GM23338 (cell line): Measurements from ENCODE around the gene CDH4. TPM values are rescaled to one million over a fixed set of nuclear protein-coding genes. Genes with fewer than 3 reads are reported as not detected.

ENCODE experiments used
- ATAC-seq: fragments of 200-7000 bp; cut with Tn5 transposase; 3 replicates; pipeline ENCODE4 v1.9.1; 2020
- DNase-seq: peaks from one replicate; pipeline ENCODE4 v3.0.0-alpha.2; 2015; ENCODE audit warnings: low spot score
- H2AFZ ChIP-seq: fragments of 200-600 bp; sonication (generic); 2 replicates; pipeline ENCODE4 v1.8.0; 2016; ENCODE audit warnings: antibody characterized with exemption, mild to moderate bottlenecking, moderate library complexity
- H3F3A ChIP-seq: fragments of 200-600 bp; sonication (generic); replicated peaks from 2 replicates; pipeline ENCODE4 v1.8.0; 2017; ENCODE audit warnings: antibody characterized with exemption, mixed run types, low read depth
- H3K27ac ChIP-seq: fragments of 200-600 bp; sonication (generic); 2 replicates; pipeline ENCODE4 v1.6.1; 2016; ENCODE audit warnings: low read depth
- H3K27me3 ChIP-seq: fragments of 200-600 bp; sonication (generic); 2 replicates; pipeline ENCODE4 v1.8.0; 2016; ENCODE audit warnings: mild to moderate bottlenecking, mixed run types, moderate library complexity; ENCODE audit not compliant: insufficient read depth
- H3K36me3 ChIP-seq: fragments of 200-600 bp; sonication (generic); 2 replicates; pipeline ENCODE4 v1.8.0; 2016; ENCODE audit warnings: mild to moderate bottlenecking; ENCODE audit not compliant: insufficient read depth
- H3K4me1 ChIP-seq: fragments of 200-600 bp; sonication (generic); 2 replicates; pipeline ENCODE4 v1.8.0; 2016; ENCODE audit warnings: mild to moderate bottlenecking, moderate library complexity; ENCODE audit not compliant: insufficient read depth
- H3K4me2 ChIP-seq: fragments of 200-600 bp; sonication (generic); 2 replicates; pipeline ENCODE4 v1.7.1; 2017; ENCODE audit warnings: mixed run types
- H3K4me3 ChIP-seq: fragments of 200-600 bp; sonication (generic); 2 replicates; pipeline ENCODE4 v1.6.1; 2016; ENCODE audit warnings: mixed run types
- H3K79me2 ChIP-seq: fragments of 200-600 bp; sonication (generic); replicated peaks from 2 replicates; pipeline ENCODE4 v1.8.0; 2017; ENCODE audit warnings: mild to moderate bottlenecking; ENCODE audit not compliant: insufficient read depth
- H3K9me2 ChIP-seq: fragments of 200-600 bp; sonication (generic); 2 replicates; pipeline ENCODE4 v1.8.0; 2017; ENCODE audit not compliant: insufficient read depth
- H4K20me1 ChIP-seq: fragments of 200-600 bp; sonication (generic); replicated peaks from 2 replicates; pipeline ENCODE4 v1.8.0; 2017; ENCODE audit warnings: mild to moderate bottlenecking; ENCODE audit not compliant: insufficient read depth
- H3K27ac Mint-ChIP-seq: 2 replicates; pipeline ENCODE4 v1.8.0; 2020; ENCODE audit warnings: inconsistent platforms, mild to moderate bottlenecking, moderate library complexity, mixed read lengths
- H3K27me3 Mint-ChIP-seq: 3 replicates; pipeline ENCODE4 v1.8.0; 2022; ENCODE audit warnings: low read depth, mild to moderate bottlenecking, moderate library complexity, mixed read lengths, inconsistent platforms; ENCODE audit not compliant: insufficient read depth, poor library complexity
- H3K36me3 Mint-ChIP-seq: 3 replicates; pipeline ENCODE4 v1.8.0; 2021; ENCODE audit warnings: low read depth, mild to moderate bottlenecking, inconsistent platforms, moderate library complexity, mixed read lengths
- H3K4me1 Mint-ChIP-seq: 3 replicates; pipeline ENCODE4 v1.8.0; 2020; ENCODE audit warnings: mild to moderate bottlenecking, inconsistent platforms, mixed read lengths
- H3K4me3 Mint-ChIP-seq: 3 replicates; pipeline ENCODE4 v1.8.0; 2021; ENCODE audit warnings: moderate library complexity, mild to moderate bottlenecking, inconsistent platforms, mixed read lengths
- H3K9me3 Mint-ChIP-seq: 3 replicates; pipeline ENCODE4 v1.8.0; 2020; ENCODE audit warnings: moderate library complexity, mild to moderate bottlenecking, inconsistent platforms, mixed read lengths
- CREB1 ChIP-seq: fragments of 250-450 bp; sonication (Bioruptor Pico); IDR thresholded peaks from 2 replicates; pipeline ENCODE4 v1.5.0; 2020; ENCODE audit warnings: low read depth, mild to moderate bottlenecking, moderate library complexity
- CTCF ChIP-seq, 2 experiments: fragments of 200-600 bp in 1 of 2; sonication (generic) in 1 of 2; conservative IDR thresholded peaks; 2 replicates each; pipeline versions ENCODE4 v1.5.1 to v1.6.1; 2016 to 2017; ENCODE audit warnings: antibody characterized with exemption in 2 of 2, low read depth in 2 of 2, mild to moderate bottlenecking in 2 of 2, moderate library complexity in 1 of 2
- ETS1 ChIP-seq: IDR thresholded peaks from 2 replicates; pipeline ENCODE4 v1.6.1; 2016; ENCODE audit warnings: antibody characterized with exemption
- NANOG ChIP-seq: IDR thresholded peaks from 2 replicates; pipeline ENCODE4 v1.6.1; 2016; ENCODE audit warnings: antibody characterized with exemption, borderline replicate concordance
- ZNF114 ChIP-seq: fragments of 250-450 bp; sonication (Bioruptor Pico); IDR thresholded peaks from 2 replicates; pipeline ENCODE4 v1.5.0; 2020; ENCODE audit warnings: mild to moderate bottlenecking, moderate library complexity
- ZNF462 ChIP-seq: fragments of 250-450 bp; sonication (Bioruptor Pico); IDR thresholded peaks from 2 replicates; pipeline ENCODE4 v1.5.0; 2020; ENCODE audit warnings: mild to moderate bottlenecking, moderate library complexity
- polyA plus RNA-seq: library from polyadenylated mRNA; unstranded; fragments of >200 nt; fragmentation: Nextera tagmentation; extraction: Ambion mirVana; gene quantifications from 2 replicates; pipeline ENCODE4 v1.2.1, GENCODE V29; 2016
- total RNA-seq: library from RNA; depleted of rRNA; stranded (reverse); fragments of >200 nt; shearing (Covaris generic); gene quantifications from 2 replicates; pipeline ENCODE4 v1.2.3, GENCODE V29; 2014
- TF ChIP-seq, protein P1 (sequence below): IDR thresholded peaks from one replicate; pipeline ENCODE4 v1.6.1; 2018; ENCODE audit warnings: antibody characterized with exemption; ENCODE audit not compliant: unreplicated experiment

CDH4 gene
- total and polyA plus RNA-seq, 2 experiments from 2014 or later, result 1.2 to 4.2 TPM

- H3K79me2 ChIP-seq, result no peaks in the 10 kb centered on the region
- Mint-ChIP-seq H3K27me3 (peaks cover 4% of the 10 kb centered on the region), H3K9me3 (no peaks in the 10 kb centered on the region), H3K4me3 (no peak overlapping the region), H3K4me1 (no peaks in the 10 kb centered on the region), H3K36me3 (no peaks in the 10 kb centered on the region), H3K27ac (no peak overlapping the region)
- DNase-seq, result no peak
- no peaks in the 10 kb centered on the region for H3K4me1 ChIP-seq
- no peak overlapping the region for H2AFZ ChIP-seq
- H3K9me2 ChIP-seq, result no peaks in the 10 kb centered on the region
- H3K4me3 ChIP-seq, result no peak overlapping the region
- H3K27ac ChIP-seq, result no peak overlapping the region
- no peaks in the 10 kb centered on the region for H3F3A ChIP-seq
- H4K20me1 ChIP-seq, result no peaks in the 10 kb centered on the region
- no peaks in the 10 kb centered on the region for H3K27me3 ChIP-seq
- H3K36me3 ChIP-seq, result no peaks in the 10 kb centered on the region
- TF ChIP-seq CREB1 (no peak), CTCF (conservative IDR thresholded peaks at IDR 0.05; ENCODE audit: low read depth in 2 of 2) (0 out of 4 replicates have a peak, but pooled peaks of 1 of the 2 experiments have one; percentile 8)
- H3K4me2 ChIP-seq, result no peak overlapping the region
- no peak for ATAC-seq
Measured at GRCh38 chr20:61901392-61902220, 649.5 kb downstream of the CDH4 start.

GRCh38 chr20:61902221-61902869 is 650.3 kb downstream of the CDH4 start:
- no peaks in the 10 kb centered on the region for H4K20me1 ChIP-seq
- no peaks in the 10 kb centered on the region for H3K36me3 ChIP-seq
- Mint-ChIP-seq H3K9me3 (no peaks in the 10 kb centered on the region), H3K27me3 (peaks cover under 1% of the 10 kb centered on the region), H3K36me3 (no peaks in the 10 kb centered on the region), H3K4me1 (no peaks in the 10 kb centered on the region), H3K4me3 (no peak overlapping the region), H3K27ac (no peak overlapping the region)
- no peaks in the 10 kb centered on the region for H3K27me3 ChIP-seq
- H3K27ac ChIP-seq, result no peak overlapping the region
- H3K9me2 ChIP-seq, result no peaks in the 10 kb centered on the region
- no peak for ATAC-seq
- no peaks in the 10 kb centered on the region for H3K79me2 ChIP-seq
- no peak overlapping the region for H3K4me2 ChIP-seq
- no peaks in the 10 kb centered on the region for H3F3A ChIP-seq
- no peak for DNase-seq
- H2AFZ ChIP-seq, result no peak overlapping the region
- H3K4me3 ChIP-seq, result no peak overlapping the region
- no peaks in the 10 kb centered on the region for H3K4me1 ChIP-seq
- TF ChIP-seq ZNF462 (CRISPR knock-in tag) (no peak), NANOG (no peak), ZNF114 (CRISPR knock-in tag) (no peak), ETS1 (no peak)
- TF ChIP-seq, protein P1, sequence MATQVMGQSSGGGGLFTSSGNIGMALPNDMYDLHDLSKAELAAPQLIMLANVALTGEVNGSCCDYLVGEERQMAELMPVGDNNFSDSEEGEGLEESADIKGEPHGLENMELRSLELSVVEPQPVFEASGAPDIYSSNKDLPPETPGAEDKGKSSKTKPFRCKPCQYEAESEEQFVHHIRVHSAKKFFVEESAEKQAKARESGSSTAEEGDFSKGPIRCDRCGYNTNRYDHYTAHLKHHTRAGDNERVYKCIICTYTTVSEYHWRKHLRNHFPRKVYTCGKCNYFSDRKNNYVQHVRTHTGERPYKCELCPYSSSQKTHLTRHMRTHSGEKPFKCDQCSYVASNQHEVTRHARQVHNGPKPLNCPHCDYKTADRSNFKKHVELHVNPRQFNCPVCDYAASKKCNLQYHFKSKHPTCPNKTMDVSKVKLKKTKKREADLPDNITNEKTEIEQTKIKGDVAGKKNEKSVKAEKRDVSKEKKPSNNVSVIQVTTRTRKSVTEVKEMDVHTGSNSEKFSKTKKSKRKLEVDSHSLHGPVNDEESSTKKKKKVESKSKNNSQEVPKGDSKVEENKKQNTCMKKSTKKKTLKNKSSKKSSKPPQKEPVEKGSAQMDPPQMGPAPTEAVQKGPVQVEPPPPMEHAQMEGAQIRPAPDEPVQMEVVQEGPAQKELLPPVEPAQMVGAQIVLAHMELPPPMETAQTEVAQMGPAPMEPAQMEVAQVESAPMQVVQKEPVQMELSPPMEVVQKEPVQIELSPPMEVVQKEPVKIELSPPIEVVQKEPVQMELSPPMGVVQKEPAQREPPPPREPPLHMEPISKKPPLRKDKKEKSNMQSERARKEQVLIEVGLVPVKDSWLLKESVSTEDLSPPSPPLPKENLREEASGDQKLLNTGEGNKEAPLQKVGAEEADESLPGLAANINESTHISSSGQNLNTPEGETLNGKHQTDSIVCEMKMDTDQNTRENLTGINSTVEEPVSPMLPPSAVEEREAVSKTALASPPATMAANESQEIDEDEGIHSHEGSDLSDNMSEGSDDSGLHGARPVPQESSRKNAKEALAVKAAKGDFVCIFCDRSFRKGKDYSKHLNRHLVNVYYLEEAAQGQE, result no peak
